PC-3 (cell line): Measurements from ENCODE around the gene ABCG1.

Source experiments
- EZH2 ChIP-seq: fragments of 300-600 bp; sonication (generic); IDR thresholded peaks from one replicate; pipeline ENCODE4 v1.6.1; 2017; ENCODE audit warnings: antibody characterized with exemption, mild to moderate bottlenecking, low read length; ENCODE audit not compliant: unreplicated experiment
- EZH2phosphoT487 ChIP-seq: fragments of 300-600 bp; sonication (generic); IDR thresholded peaks from 2 replicates; pipeline ENCODE4 v1.6.1; 2018; ENCODE audit warnings: mild to moderate bottlenecking, antibody characterized with exemption, low read length, borderline replicate concordance

DNA sequence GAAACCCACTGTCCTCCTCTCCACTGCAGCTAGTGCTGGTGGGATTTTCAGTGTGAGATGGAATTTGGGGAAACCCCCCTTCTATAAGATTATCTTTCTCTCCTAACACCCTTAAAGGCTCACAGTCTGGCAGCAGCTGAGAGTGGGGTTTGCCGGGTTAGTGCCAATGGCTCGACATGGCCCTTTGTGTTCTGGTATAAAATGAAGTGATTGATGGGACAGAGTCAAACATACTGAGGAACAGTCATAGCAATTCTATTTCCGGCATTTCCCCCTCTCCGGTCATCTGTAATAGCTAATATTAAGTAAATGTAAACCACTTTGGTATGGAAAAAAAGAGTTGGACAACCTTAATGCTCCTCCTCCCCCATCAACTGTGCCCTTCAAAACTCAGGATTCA is 58.7 kb downstream of the ABCG1 start:
- TF ChIP-seq EZH2phosphoT487 (no peak), EZH2 (no peak)
